BJ (cell line): ENCODE results near the gene ZNF512B. TPM values are rescaled to one million over a fixed set of nuclear protein-coding genes. Genes with fewer than 3 reads are reported as not detected.

Experiments used
- CTCF ChIA-PET: fragments of 350-600 bp; formaldehyde crosslinking; extraction: SDS; loops from one replicate; lab custom pipeline; 2021; ENCODE audit warnings: antibody characterized with exemption, inconsistent platforms; lab: Yijun Ruan, JAX
- POLR2A ChIA-PET: fragments of 300-600 bp; sonication (Branson Sonifier 250); formaldehyde crosslinking; extraction: SDS; loops from one replicate; lab custom pipeline; 2021; ENCODE audit warnings: antibody characterized with exemption; lab: Charles Lee
- DNase-seq: peaks from one replicate; pipeline ENCODE4 v3.0.0-alpha.2; 2011; ENCODE audit warnings: low read depth
- H3K27me3 ChIP-seq: 2 replicates; pipeline ENCODE4 v1.6.0; 2011; ENCODE audit warnings: low read length; ENCODE audit not compliant: control insufficient read depth, insufficient read depth
- H3K36me3 ChIP-seq: 2 replicates; pipeline ENCODE4 v1.5.1; 2011; ENCODE audit warnings: low read length; ENCODE audit not compliant: control insufficient read depth, insufficient read depth
- H3K4me3 ChIP-seq: 2 replicates; pipeline ENCODE4 v1.5.1; 2011; ENCODE audit warnings: low read depth, mild to moderate bottlenecking, control low read depth, low read length
- CTCF ChIP-seq: IDR thresholded peaks from 2 replicates; pipeline ENCODE4 v1.5.1; 2011; ENCODE audit warnings: low read depth, mild to moderate bottlenecking, control low read depth, inconsistent platforms, low read length, moderate library complexity; ENCODE audit not compliant: insufficient read depth
- polyA plus RNA-seq: library from polyadenylated mRNA; depleted of rRNA; stranded (reverse); fragments of >200 nt; gene quantifications from 2 replicates; pipeline ENCODE4 v1.2.3, GENCODE V29; 2011

Gene ZNF512B
- polyA plus RNA-seq, 1 experiment, result 6.0 TPM

- Histone ChIP-seq H3K27me3 (no peaks in the 10 kb centered on the region), H3K4me3 (peak overlapping the region; percentile 69), H3K36me3 (peaks cover 13% of the 10 kb centered on the region)
- no peak for DNase-seq
- no peak for TF ChIP-seq CTCF
- CTCF ChIA-PET, result interaction anchor here (0.6 to 0.9 kb wide), 2 partner anchors 12 to 24 kb away, joined by 3 to 4 read pairs; no protein-coding TSS in a partner anchor
- POLR2A ChIA-PET, result no interaction called here
Observed at GRCh38 chr20:63968928-63969760, 586 bp downstream of the ZNF512B start.

DNA sequence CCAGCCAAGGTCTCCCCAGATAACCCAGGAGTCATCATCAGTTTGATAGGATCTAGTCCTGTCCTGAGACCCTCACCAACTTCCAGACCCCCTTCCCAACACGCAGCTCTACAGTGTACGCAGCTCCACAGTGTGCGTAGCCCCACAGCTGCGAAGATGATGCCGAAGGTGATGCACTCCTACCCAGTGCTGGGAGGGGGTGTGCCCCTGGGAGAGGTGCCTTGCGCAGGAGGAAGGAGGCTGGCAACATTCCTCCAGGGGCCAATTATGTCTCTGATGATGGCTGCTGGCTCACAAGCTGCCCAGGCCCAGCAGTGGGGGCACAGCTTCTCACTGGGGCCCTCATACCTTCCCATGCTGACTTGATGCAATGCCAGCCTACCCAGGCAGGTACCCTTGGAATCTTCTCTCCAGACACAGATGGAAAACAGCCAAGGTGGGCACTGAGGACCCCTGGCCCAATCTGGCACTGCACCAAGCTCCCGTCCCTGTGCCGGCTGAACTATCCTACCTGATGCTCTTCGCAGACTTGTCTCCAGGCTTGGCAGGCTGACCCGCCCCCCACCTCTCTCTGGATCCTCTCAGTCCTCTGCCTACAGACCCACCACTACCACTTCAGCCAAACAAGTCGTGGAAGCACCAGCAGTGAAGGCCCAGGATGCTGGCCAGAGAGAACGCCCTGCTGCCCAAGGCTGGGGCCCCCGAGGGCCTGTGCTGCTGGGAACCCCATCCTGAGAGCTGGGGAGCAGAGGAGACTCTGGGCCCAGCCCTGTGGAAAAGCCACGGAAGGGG, 1.4 kb downstream of the ZNF512B start:
- Histone ChIP-seq H3K36me3 (peaks cover 18% of the 10 kb centered on the region), H3K27me3 (no peaks in the 10 kb centered on the region), H3K4me3 (peak overlapping the region; percentile 69)
- no peak for TF ChIP-seq CTCF
- CTCF ChIA-PET, result interaction anchor here (0.6 to 0.9 kb wide), 2 partner anchors 11 to 25 kb away, joined by 3 to 4 read pairs; no protein-coding TSS in a partner anchor
- POLR2A ChIA-PET, result no interaction called here
- DNase-seq, result no peak

GRCh38 chr20:63967330-63968135, 2.2 kb downstream of the ZNF512B start:
- Histone ChIP-seq H3K27me3 (no peaks in the 10 kb centered on the region), H3K4me3 (no peak overlapping the region), H3K36me3 (peaks cover 22% of the 10 kb centered on the region)
- ChIA-PET CTCF (no interaction called here), POLR2A (no interaction called here)
- DNase-seq, result no peak
- TF ChIP-seq CTCF, result no peak

- CTCF ChIA-PET, result no interaction called here
- no peak overlapping the region for H3K4me3 ChIP-seq
- TF ChIP-seq CTCF, result no peak
- POLR2A ChIA-PET, result no interaction called here
- H3K36me3 ChIP-seq, result peaks cover 23% of the 10 kb centered on the region
- no peaks in the 10 kb centered on the region for H3K27me3 ChIP-seq
- DNase-seq, result no peak
Observed at GRCh38 chr20:63966944-63967322, 2.8 kb downstream of the ZNF512B start.
